K562 (cell line): Measurements from ENCODE around the gene ZBTB9. TPM values are rescaled to one million over a fixed set of nuclear protein-coding genes. Genes with fewer than 3 reads are reported as not detected.

Source experiments
- DPF2 ChIP-seq: fragments of 450-650 bp; IDR thresholded peaks from 2 replicates; pipeline ENCODE4 v1.6.1; 2016
- HDGF ChIP-seq: fragments of 450-650 bp; IDR thresholded peaks from 2 replicates; pipeline ENCODE4 v1.6.1; 2016
- IRF1 ChIP-seq: sonication (generic); formaldehyde crosslinking; IDR thresholded peaks from 2 replicates; pipeline ENCODE4 v1.8.0; 2022; ENCODE audit warnings: missing genetic modification reagents, mild to moderate bottlenecking, borderline replicate concordance
- KDM1A ChIP-seq, 2 experiments: fragments of 450-650 bp; IDR thresholded peaks; 2 replicates each; pipeline ENCODE4 v1.6.1; 2016; ENCODE audit warnings: mild to moderate bottlenecking in 2 of 2
- KLF10 ChIP-seq: fragments of 250-450 bp; sonication (Bioruptor Pico); IDR thresholded peaks from 2 replicates; pipeline ENCODE4 v1.6.1; 2021; ENCODE audit warnings: matching md5 sums
- MNT ChIP-seq, 2 experiments: fragments of 450-650 bp; conservative IDR thresholded peaks; 2 replicates each; pipeline ENCODE4 v1.6.1; 2017; ENCODE audit warnings: mild to moderate bottlenecking in 2 of 2, moderate library complexity in 2 of 2
- NR2C1 ChIP-seq, 2 experiments: fragments of 450-650 bp; IDR thresholded peaks; 2 replicates each; pipeline ENCODE4 v1.6.1; 2017; ENCODE audit warnings: mild to moderate bottlenecking in 2 of 2, antibody characterized with exemption in 1 of 2, inconsistent platforms in 1 of 2, missing compliant biosample characterization in 1 of 2, missing genetic modification characterization in 1 of 2
- RB1 ChIP-seq: fragments of 450-650 bp; IDR thresholded peaks from 2 replicates; pipeline ENCODE4 v1.6.1; 2017; ENCODE audit warnings: low read depth, mild to moderate bottlenecking
- RERE ChIP-seq: sonication (generic); formaldehyde crosslinking; IDR thresholded peaks from 2 replicates; pipeline ENCODE4 v1.8.0; 2023; ENCODE audit warnings: missing genetic modification reagents, mild to moderate bottlenecking, borderline replicate concordance
- TAF1 ChIP-seq: IDR thresholded peaks from 2 replicates; pipeline ENCODE4 v1.6.1; 2011; ENCODE audit warnings: mild to moderate bottlenecking, low read length, moderate library complexity; ENCODE audit not compliant: insufficient read depth, control insufficient read depth, severe bottlenecking; ENCODE audit errors: extremely low read depth
- ZNF121 ChIP-seq: sonication (generic); formaldehyde crosslinking; conservative IDR thresholded peaks from 2 replicates; pipeline ENCODE4 v1.8.0; 2022; ENCODE audit warnings: missing genetic modification reagents
- ZNF445 ChIP-seq: fragments of 250-450 bp; sonication (Bioruptor Pico); IDR thresholded peaks from 2 replicates; pipeline ENCODE4 v1.4.0; 2020; ENCODE audit warnings: low read depth, mild to moderate bottlenecking, moderate library complexity
- polyA plus RNA-seq, 8 experiments: library from polyadenylated mRNA; depleted of rRNA in 4 of 8; stranded (reverse) in 5 of 8; unstranded in 3 of 8; fragments of >200 nt; fragmentation: Nextera tagmentation in 2 of 8; fragmentation: Illumina TruSeq in 1 of 8; extraction: Ambion mirVana in 2 of 8; extraction: Trizol in 1 of 8; gene quantifications; 2 replicates each; pipeline versions ENCODE4 v1.2.1 to v1.2.3, GENCODE V29; 2011 to 2014; ENCODE audit warnings: inconsistent platforms in 1 of 8, missing spikeins in 1 of 8
- total RNA-seq, 7 experiments: library from RNA; depleted of rRNA in 6 of 7; stranded (reverse); fragments of >200 nt in 6 of 7; fragmentation: Illumina TruSeq in 2 of 7; extraction: Trizol in 2 of 7; gene quantifications; 2 replicates each; pipeline versions ENCODE4 v1.2.1 to v1.2.3, GENCODE V29; 2011 to 2021; ENCODE audit warnings: low replicate concordance in 1 of 7

The ZBTB9 gene
- total and polyA plus RNA-seq, 9 of the 15 experiments (the other 6 are each of a cell fraction or from before 2014, with no cell fraction given): 1.9 to 19.5 (median 10.4) TPM

GRCh38 chr6:33426590-33427511 lies 27.5 kb upstream of the ZBTB9 start (continued):
- no peak for TF ChIP-seq IRF1 (CRISPR knock-in tag)
- TF ChIP-seq ZNF121: no peak
- no peak for TF ChIP-seq DPF2
- no peak for TF ChIP-seq TAF1
- TF ChIP-seq ZNF445 (CRISPR knock-in tag): no peak
- peak; percentile 77; the same call in 1 of the 2 replicates for TF ChIP-seq HDGF
- peak in 1 of 2 experiments; percentile 11; a peak in 1 of 4 replicates for TF ChIP-seq MNT (conservative IDR thresholded peaks at IDR 0.05)
- no peak for TF ChIP-seq RERE (CRISPR knock-in tag)
- no peak for TF ChIP-seq KLF10 (CRISPR knock-in tag)
- TF ChIP-seq KDM1A (IDR thresholded peaks at IDR 0.05): peak in 1 of 2 experiments; percentile 70; a peak in 2 of 4 replicates
- no peak for TF ChIP-seq RB1
- no peak for TF ChIP-seq NR2C1 (IDR thresholded peaks at IDR 0.05)
- no peak for TF ChIP-seq NR2C1 (tag; IDR thresholded peaks at IDR 0.05)
